IMR-90 (cell line): ENCODE data around the gene MEOX2. TPM values are rescaled to one million over a fixed set of nuclear protein-coding genes. Genes with fewer than 3 reads are reported as not detected.

ENCODE experiments used
- ATAC-seq: fragments of 200-7000 bp; cut with Tn5 transposase; 2 replicates; pipeline ENCODE4 v1.9.1; 2020; ENCODE audit warnings: low read depth, mild to moderate bottlenecking, moderate library complexity
- BruUV-seq: library from RNA; stranded (reverse); fragments of 400-500 nt; replicated peaks from 2 replicates; lab custom pipeline; 2021; lab: Mats Ljungman, UMichigan
- CTCF ChIA-PET: fragments of 300-600 bp; formaldehyde crosslinking; extraction: SDS; loops from one replicate; lab custom pipeline; 2021; ENCODE audit warnings: antibody characterized with exemption; lab: Yijun Ruan, JAX
- POLR2A ChIA-PET: fragments of 300-600 bp; sonication (Branson Sonifier 250); formaldehyde crosslinking; loops from one replicate; lab custom pipeline; 2022; ENCODE audit warnings: antibody characterized with exemption; ENCODE audit not compliant: unreplicated experiment; lab: Charles Lee
- DNase-seq: peaks from one replicate; pipeline ENCODE4 v3.0.0; 2013
- H2AFZ ChIP-seq: replicated peaks from 2 replicates; pipeline ENCODE3; 2013; ENCODE audit warnings: low read length, mild to moderate bottlenecking; ENCODE audit not compliant: poor library complexity
- H2AK5ac ChIP-seq: 2 replicates; pipeline ENCODE4 v1.6.1; 2013; ENCODE audit warnings: low read depth, low read length, inconsistent platforms
- H2AK9ac ChIP-seq: replicated peaks from 2 replicates; pipeline ENCODE3; 2013; ENCODE audit warnings: mild to moderate bottlenecking, low read depth, low read length, moderate library complexity; ENCODE audit not compliant: poor library complexity
- H2BK120ac ChIP-seq: 2 replicates; pipeline ENCODE4 v1.6.1; 2013; ENCODE audit warnings: low read depth, low read length, inconsistent platforms
- H2BK15ac ChIP-seq: 3 replicates; pipeline ENCODE4 v1.6.1; 2013; ENCODE audit warnings: low read depth, low read length, inconsistent platforms
- H2BK20ac ChIP-seq: 2 replicates; pipeline ENCODE4 v1.6.1; 2013; ENCODE audit warnings: low read depth, mild to moderate bottlenecking, inconsistent platforms, low read length, moderate library complexity
- H2BK5ac ChIP-seq: 2 replicates; pipeline ENCODE4 v1.6.1; 2013; ENCODE audit warnings: mild to moderate bottlenecking, low read depth, low read length, inconsistent platforms; ENCODE audit not compliant: poor library complexity, severe bottlenecking
- H3K14ac ChIP-seq: replicated peaks from 2 replicates; pipeline ENCODE4 v1.6.1; 2013; ENCODE audit warnings: low read depth, low read length, inconsistent platforms
- H3K18ac ChIP-seq: 2 replicates; pipeline ENCODE4 v1.6.1; 2013; ENCODE audit warnings: low read depth, low read length, control low read depth
- H3K23ac ChIP-seq: 2 replicates; pipeline ENCODE4 v1.6.1; 2013; ENCODE audit warnings: low read depth, low read length, inconsistent platforms
- H3K27ac ChIP-seq: 2 replicates; pipeline ENCODE4 v1.5.1; 2013; ENCODE audit warnings: mild to moderate bottlenecking, control low read depth, low read length; ENCODE audit not compliant: insufficient read depth
- H3K27me3 ChIP-seq: 2 replicates; pipeline ENCODE4 v1.6.1; 2013; ENCODE audit warnings: low read length; ENCODE audit not compliant: control insufficient read depth, insufficient read depth
- H3K36me3 ChIP-seq: 2 replicates; pipeline ENCODE4 v1.6.1; 2013; ENCODE audit warnings: low read length, mixed read lengths; ENCODE audit not compliant: control insufficient read depth, insufficient read depth
- H3K4ac ChIP-seq: 2 replicates; pipeline ENCODE4 v1.6.1; 2013; ENCODE audit warnings: low read depth, low read length, inconsistent platforms
- H3K4me1 ChIP-seq: 2 replicates; pipeline ENCODE4 v1.6.1; 2013; ENCODE audit warnings: low read length, mixed read lengths; ENCODE audit not compliant: control insufficient read depth, insufficient read depth
- H3K4me2 ChIP-seq: 2 replicates; pipeline ENCODE4 v1.6.1; 2013; ENCODE audit warnings: low read depth, mild to moderate bottlenecking, control low read depth, low read length, moderate library complexity
- H3K4me3 ChIP-seq: 2 replicates; pipeline ENCODE4 v1.5.1; 2013; ENCODE audit warnings: low read depth, mild to moderate bottlenecking, control low read depth, low read length, moderate library complexity; ENCODE audit not compliant: insufficient read depth
- H3K56ac ChIP-seq: 2 replicates; pipeline ENCODE4 v1.6.1; 2013; ENCODE audit warnings: low read length, inconsistent platforms; ENCODE audit not compliant: insufficient read depth; ENCODE audit errors: extremely low read depth
- H3K79me1 ChIP-seq, 2 experiments: 2 replicates each; pipeline ENCODE4 v1.6.1; 2013; ENCODE audit warnings: low read length in 2 of 2, inconsistent platforms in 1 of 2, low read depth in 1 of 2
- H3K9ac ChIP-seq: 2 replicates; pipeline ENCODE4 v1.6.1; 2013; ENCODE audit warnings: low read depth, low read length, control low read depth
- H3K9me1 ChIP-seq: 2 replicates; pipeline ENCODE4 v1.6.1; 2013; ENCODE audit warnings: low read length, inconsistent platforms; ENCODE audit not compliant: insufficient read depth
- H3K9me3 ChIP-seq: 2 replicates; pipeline ENCODE4 v1.6.1; 2013; ENCODE audit warnings: low read length; ENCODE audit not compliant: control insufficient read depth, insufficient read depth
- H4K20me1 ChIP-seq: 2 replicates; pipeline ENCODE4 v1.6.1; 2013; ENCODE audit warnings: low read length, inconsistent platforms; ENCODE audit not compliant: insufficient read depth
- H4K5ac ChIP-seq: 2 replicates; pipeline ENCODE4 v1.6.1; 2013; ENCODE audit warnings: mild to moderate bottlenecking, low read depth, low read length, control low read depth
- H4K8ac ChIP-seq, 2 experiments: 2 replicates each; pipeline ENCODE4 v1.6.1; 2013; ENCODE audit warnings: low read depth in 2 of 2, low read length in 2 of 2, control low read depth in 1 of 2, inconsistent platforms in 1 of 2
- H4K91ac ChIP-seq: 2 replicates; pipeline ENCODE4 v1.6.1; 2013; ENCODE audit warnings: low read depth, low read length, inconsistent platforms; ENCODE audit not compliant: insufficient read depth
- BHLHE40 ChIP-seq: fragments of 150-350 bp; IDR thresholded peaks from 2 replicates; pipeline ENCODE4 v1.6.1; 2016; ENCODE audit warnings: mild to moderate bottlenecking, low read depth, low read length
- CEBPB ChIP-seq: IDR thresholded peaks from 2 replicates; pipeline ENCODE4 v1.6.1; 2012; ENCODE audit warnings: low read depth, low read length, improper control_type of control experiment
- CHD1 ChIP-seq: IDR thresholded peaks from 2 replicates; pipeline ENCODE4 v1.6.1; 2012; ENCODE audit warnings: low read depth, low read length, improper control_type of control experiment
- FOS ChIP-seq: fragments of 150-350 bp; IDR thresholded peaks from 2 replicates; pipeline ENCODE4 v1.6.1; 2016; ENCODE audit warnings: low read depth, low read length
- MAZ ChIP-seq: IDR thresholded peaks from 2 replicates; pipeline ENCODE4 v1.6.1; 2012; ENCODE audit warnings: low read depth, mild to moderate bottlenecking, low read length, improper control_type of control experiment, moderate library complexity, borderline replicate concordance
- MXI1 ChIP-seq: IDR thresholded peaks from 2 replicates; pipeline ENCODE4 v1.6.1; 2012; ENCODE audit warnings: low read depth, mild to moderate bottlenecking, low read length, moderate library complexity, borderline replicate concordance
- POLR2A ChIP-seq: IDR thresholded peaks from 2 replicates; pipeline ENCODE4 v1.6.1; 2012; ENCODE audit warnings: mild to moderate bottlenecking, low read depth, low read length
- RAD21 ChIP-seq: IDR thresholded peaks from 2 replicates; pipeline ENCODE4 v1.6.1; 2012; ENCODE audit warnings: low read length, improper control_type of control experiment
- RCOR1 ChIP-seq: IDR thresholded peaks from 2 replicates; pipeline ENCODE4 v1.6.1; 2012; ENCODE audit warnings: mild to moderate bottlenecking, low read length, improper control_type of control experiment; ENCODE audit not compliant: insufficient replicate concordance
- SMC3 ChIP-seq: fragments of 150-350 bp; IDR thresholded peaks from 2 replicates; pipeline ENCODE4 v1.6.1; 2016; ENCODE audit warnings: low read depth, mild to moderate bottlenecking, antibody characterized with exemption, low read length, moderate library complexity
- dilution Hi-C: fragments of 300-500 bp; cut with HindIII; formaldehyde crosslinking; loops from one replicate; pipeline ENCODE4 v1.14.3; 2018; ENCODE audit warnings: low sequenced_read_pairs; ENCODE audit not compliant: unreplicated experiment
- in situ Hi-C: fragments of 300-500 bp; cut with MboI; formaldehyde crosslinking; loops from 3 replicates; pipeline ENCODE4 v1.14.3; 2019; ENCODE audit warnings: low sequenced_read_pairs, inconsistent platforms, mixed read lengths
- intact Hi-C: fragments of 100-400 bp; cut with micrococcal nuclease; formaldehyde crosslinking; loops from 2 replicates; pipeline ENCODE4 v1.10.0; 2022
- polyA plus RNA-seq, 3 experiments: library from polyadenylated mRNA; depleted of rRNA; stranded (reverse); fragments of >200 nt; gene quantifications; 2 replicates each; pipeline ENCODE4 v1.2.3, GENCODE V29; 2012; ENCODE audit warnings: low replicate concordance in 1 of 3
- total RNA-seq: library from RNA; depleted of rRNA; stranded (reverse); fragments of >200 nt; gene quantifications from 2 replicates; pipeline ENCODE4 v1.2.3, GENCODE V29; 2012
- TF ChIP-seq, protein P1 (sequence below): fragments of 150-350 bp; IDR thresholded peaks from 2 replicates; pipeline ENCODE4 v1.6.1; 2016; ENCODE audit warnings: low read depth, mild to moderate bottlenecking, low read length, moderate library complexity, borderline replicate concordance
- TF ChIP-seq, protein P2 (sequence below): conservative IDR thresholded peaks from 2 replicates; pipeline ENCODE4 v1.5.1; 2012; ENCODE audit warnings: mild to moderate bottlenecking, low read depth, low read length, improper control_type of control experiment
- TF ChIP-seq, protein P3 (sequence below): fragments of 150-350 bp; IDR thresholded peaks from 2 replicates; pipeline ENCODE4 v1.6.1; 2017; ENCODE audit warnings: mild to moderate bottlenecking, antibody characterized with exemption, low read length, low read depth

The MEOX2 gene
- total and polyA plus RNA-seq, 2 of the 4 experiments (the other 2 are of a cell fraction) = under 0.01 TPM; not detected in 1

DNA sequence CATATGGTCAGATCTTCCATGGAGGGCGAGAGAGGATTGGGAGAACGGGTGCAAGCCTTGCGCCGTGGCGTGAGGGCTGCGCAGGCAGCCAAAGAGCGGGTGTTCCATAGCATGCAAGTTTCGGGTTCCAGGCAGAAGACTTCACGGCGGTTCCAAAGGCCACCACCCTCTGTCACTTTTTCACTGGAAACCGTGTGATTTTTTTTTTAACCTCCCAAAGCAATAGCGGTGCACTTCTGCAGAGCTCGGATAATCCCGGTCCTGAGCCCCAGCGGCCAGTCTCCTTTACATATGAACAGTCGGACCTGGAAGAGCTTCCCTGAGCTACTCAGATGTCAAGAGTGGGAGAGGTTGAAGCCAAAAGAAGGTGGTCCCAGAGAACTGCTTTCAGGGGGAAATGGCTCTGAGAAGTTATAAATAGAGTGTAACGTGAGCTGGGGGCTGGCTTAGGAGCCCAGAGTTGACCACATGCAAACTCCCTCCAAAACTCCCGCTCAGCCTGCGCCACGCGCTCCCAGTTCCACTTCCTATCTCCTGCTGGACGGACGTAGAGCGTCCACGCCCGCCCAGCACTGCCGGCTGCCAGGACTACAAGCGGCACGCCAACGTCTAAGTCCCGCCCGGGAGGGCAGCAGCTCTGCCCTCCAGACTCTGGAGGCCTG is at the start of gene MEOX2 (continued):
- no peak for TF ChIP-seq MAZ
- no peak for TF ChIP-seq CHD1
- no peak for TF ChIP-seq CEBPB

DNA sequence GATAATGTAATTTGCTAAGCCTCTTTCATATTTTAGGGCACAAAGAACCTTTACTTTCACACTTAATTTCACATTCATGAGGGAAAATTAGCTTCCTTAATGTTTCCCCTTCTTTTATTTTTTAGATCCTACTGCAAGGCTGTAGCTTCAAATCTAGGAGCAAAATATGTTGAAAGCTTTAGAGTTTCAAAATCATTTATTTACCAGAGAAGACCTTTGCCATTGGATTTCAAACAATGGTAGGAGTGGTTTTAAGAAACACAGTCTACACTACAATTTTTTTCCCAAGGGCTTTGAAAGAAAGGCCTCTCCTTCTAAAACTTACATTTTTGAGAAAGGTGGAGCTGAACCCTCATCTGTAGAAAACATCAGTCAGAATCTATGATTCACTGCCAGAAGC is 43.3 kb upstream of the MEOX2 start:
- H3K9me1 ChIP-seq = no peaks in the 10 kb centered on the region
- no peaks in the 10 kb centered on the region for H3K36me3 ChIP-seq
- H4K91ac ChIP-seq = no peak overlapping the region
- ATAC-seq (no peak), DNase-seq (no peak)
- H2BK20ac ChIP-seq = no peak overlapping the region
- H2BK15ac ChIP-seq = no peak overlapping the region
- H3K23ac ChIP-seq = no peak overlapping the region
- H2AFZ ChIP-seq = no peak overlapping the region
- H2BK5ac ChIP-seq = no peak overlapping the region
- no peak overlapping the region for H4K5ac ChIP-seq
- H3K4me3 ChIP-seq = no peak overlapping the region
- H2AK9ac ChIP-seq = no peak overlapping the region
- no peaks in the 10 kb centered on the region for H3K79me1 ChIP-seq
- no peaks in the 10 kb centered on the region for H3K27me3 ChIP-seq
- H2BK120ac ChIP-seq = no peak overlapping the region
- dilution Hi-C loops = no loop called here
- H3K4me2 ChIP-seq = no peak overlapping the region
- in situ Hi-C loops = loop anchor here (10.0 kb wide), 2 partner anchors 345 to 405 kb away; no protein-coding TSS in a partner anchor
- H3K14ac ChIP-seq = no peak overlapping the region
- H3K9me3 ChIP-seq = no peaks in the 10 kb centered on the region
- no peak overlapping the region for H3K27ac ChIP-seq
- no peak overlapping the region for H3K4ac ChIP-seq
- no peak overlapping the region for H3K56ac ChIP-seq
- no peak overlapping the region for H2AK5ac ChIP-seq
- ChIA-PET POLR2A (interaction anchor here (0.6 kb wide), 1 partner anchor 427 kb away, joined by 3 read pairs; no protein-coding TSS in a partner anchor), CTCF (interaction anchor here (2.1 kb wide), 1 partner anchor 9 kb away, joined by 10 read pairs; no protein-coding TSS in a partner anchor)
- no peak overlapping the region for H4K8ac ChIP-seq
- no peak overlapping the region for H3K18ac ChIP-seq
- intact Hi-C loops = loop anchor here (10.0 kb wide), 1 partner anchor 1015 kb away; no protein-coding TSS in a partner anchor
- H3K4me1 ChIP-seq = no peaks in the 10 kb centered on the region
- H4K20me1 ChIP-seq = no peaks in the 10 kb centered on the region
- BruUV-seq = no TSS peak
- H3K9ac ChIP-seq = no peak overlapping the region
- TF ChIP-seq MXI1 (no peak), BHLHE40 (no peak), SMC3 (no peak), MAZ (no peak), POLR2A (no peak), CHD1 (no peak), RCOR1 (no peak), RAD21 (no peak), FOS (no peak), CEBPB (no peak)
- TF ChIP-seq, protein P1, sequence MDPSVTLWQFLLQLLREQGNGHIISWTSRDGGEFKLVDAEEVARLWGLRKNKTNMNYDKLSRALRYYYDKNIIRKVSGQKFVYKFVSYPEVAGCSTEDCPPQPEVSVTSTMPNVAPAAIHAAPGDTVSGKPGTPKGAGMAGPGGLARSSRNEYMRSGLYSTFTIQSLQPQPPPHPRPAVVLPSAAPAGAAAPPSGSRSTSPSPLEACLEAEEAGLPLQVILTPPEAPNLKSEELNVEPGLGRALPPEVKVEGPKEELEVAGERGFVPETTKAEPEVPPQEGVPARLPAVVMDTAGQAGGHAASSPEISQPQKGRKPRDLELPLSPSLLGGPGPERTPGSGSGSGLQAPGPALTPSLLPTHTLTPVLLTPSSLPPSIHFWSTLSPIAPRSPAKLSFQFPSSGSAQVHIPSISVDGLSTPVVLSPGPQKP = no peak
- TF ChIP-seq, protein P2, sequence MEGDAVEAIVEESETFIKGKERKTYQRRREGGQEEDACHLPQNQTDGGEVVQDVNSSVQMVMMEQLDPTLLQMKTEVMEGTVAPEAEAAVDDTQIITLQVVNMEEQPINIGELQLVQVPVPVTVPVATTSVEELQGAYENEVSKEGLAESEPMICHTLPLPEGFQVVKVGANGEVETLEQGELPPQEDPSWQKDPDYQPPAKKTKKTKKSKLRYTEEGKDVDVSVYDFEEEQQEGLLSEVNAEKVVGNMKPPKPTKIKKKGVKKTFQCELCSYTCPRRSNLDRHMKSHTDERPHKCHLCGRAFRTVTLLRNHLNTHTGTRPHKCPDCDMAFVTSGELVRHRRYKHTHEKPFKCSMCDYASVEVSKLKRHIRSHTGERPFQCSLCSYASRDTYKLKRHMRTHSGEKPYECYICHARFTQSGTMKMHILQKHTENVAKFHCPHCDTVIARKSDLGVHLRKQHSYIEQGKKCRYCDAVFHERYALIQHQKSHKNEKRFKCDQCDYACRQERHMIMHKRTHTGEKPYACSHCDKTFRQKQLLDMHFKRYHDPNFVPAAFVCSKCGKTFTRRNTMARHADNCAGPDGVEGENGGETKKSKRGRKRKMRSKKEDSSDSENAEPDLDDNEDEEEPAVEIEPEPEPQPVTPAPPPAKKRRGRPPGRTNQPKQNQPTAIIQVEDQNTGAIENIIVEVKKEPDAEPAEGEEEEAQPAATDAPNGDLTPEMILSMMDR = no peak
- TF ChIP-seq, protein P3, sequence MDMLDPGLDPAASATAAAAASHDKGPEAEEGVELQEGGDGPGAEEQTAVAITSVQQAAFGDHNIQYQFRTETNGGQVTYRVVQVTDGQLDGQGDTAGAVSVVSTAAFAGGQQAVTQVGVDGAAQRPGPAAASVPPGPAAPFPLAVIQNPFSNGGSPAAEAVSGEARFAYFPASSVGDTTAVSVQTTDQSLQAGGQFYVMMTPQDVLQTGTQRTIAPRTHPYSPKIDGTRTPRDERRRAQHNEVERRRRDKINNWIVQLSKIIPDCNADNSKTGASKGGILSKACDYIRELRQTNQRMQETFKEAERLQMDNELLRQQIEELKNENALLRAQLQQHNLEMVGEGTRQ = no peak
